H1 (cell line): ENCODE measurements around the gene KLHL17.

ENCODE experiments used
- CEBPB ChIP-seq: IDR thresholded peaks from 2 replicates; pipeline ENCODE4 v1.6.1; 2012; ENCODE audit warnings: low read depth, low read length
- EGR1 ChIP-seq: IDR thresholded peaks from 2 replicates; pipeline ENCODE4 v1.6.1; 2011; ENCODE audit warnings: low read depth, low read length, borderline replicate concordance
- EZH2 ChIP-seq: fragments of 200-600 bp; sonication (generic); IDR thresholded peaks from 2 replicates; pipeline ENCODE4 v1.7.1; 2012; ENCODE audit warnings: low read depth, mild to moderate bottlenecking, moderate library complexity, low read length, inconsistent platforms; ENCODE audit not compliant: severe bottlenecking
- FOSL1 ChIP-seq: IDR thresholded peaks from 2 replicates; pipeline ENCODE4 v1.6.1; 2011; ENCODE audit warnings: mild to moderate bottlenecking, low read depth, low read length, moderate library complexity; ENCODE audit not compliant: insufficient read depth
- JUN ChIP-seq: IDR thresholded peaks from 2 replicates; pipeline ENCODE4 v1.6.1; 2011; ENCODE audit warnings: low read depth, mild to moderate bottlenecking, improper control_type of control experiment, low read length
- PHF8 ChIP-seq: fragments of 200-600 bp; sonication (generic); conservative IDR thresholded peaks from 2 replicates; pipeline ENCODE4 v1.7.1; 2012; ENCODE audit warnings: low read depth, mild to moderate bottlenecking, inconsistent platforms, low read length, moderate library complexity
- POLR2A ChIP-seq, 2 experiments: IDR thresholded peaks; 1 replicate in 1 of 2; 2 replicates in 1 of 2; pipeline ENCODE4 v1.6.1; 2011; ENCODE audit warnings: low read depth in 2 of 2, low read length in 2 of 2, mild to moderate bottlenecking in 2 of 2; ENCODE audit errors: control extremely low read depth in 1 of 2
- POLR2AphosphoS5 ChIP-seq: IDR thresholded peaks from 2 replicates; pipeline ENCODE4 v1.6.1; 2011; ENCODE audit warnings: low read depth, low read length
- RFX5 ChIP-seq: IDR thresholded peaks from 2 replicates; pipeline ENCODE4 v1.6.1; 2011; ENCODE audit warnings: low read depth, low read length, improper control_type of control experiment, borderline replicate concordance
- SIN3A ChIP-seq, 2 experiments: IDR thresholded peaks in 1 of 2; conservative IDR thresholded peaks in 1 of 2; 2 replicates each; pipeline ENCODE4 v1.6.1; 2011 to 2012; ENCODE audit warnings: low read length in 2 of 2, improper control_type of control experiment in 1 of 2, low read depth in 1 of 2, mild to moderate bottlenecking in 1 of 2
- TF ChIP-seq, protein P1 (sequence below), 3 experiments: IDR thresholded peaks; 1 replicate in 2 of 3; 2 replicates in 1 of 3; pipeline versions ENCODE4 v1.5.1 to v1.6.1; 2011; ENCODE audit warnings: low read length in 3 of 3, mild to moderate bottlenecking in 3 of 3, inconsistent platforms in 2 of 3, low read depth in 1 of 3, moderate library complexity in 1 of 3; ENCODE audit not compliant: insufficient read depth in 1 of 3; ENCODE audit errors: control extremely low read depth in 1 of 3
- TF ChIP-seq, protein P2 (sequence below): IDR thresholded peaks from 2 replicates; pipeline ENCODE4 v1.6.1; 2012; ENCODE audit warnings: low read length, inconsistent platforms
- TF ChIP-seq, protein P3 (sequence below): IDR thresholded peaks from 2 replicates; pipeline ENCODE4 v1.6.1; 2011; ENCODE audit warnings: low read depth, mild to moderate bottlenecking, low read length; ENCODE audit not compliant: insufficient read depth

DNA sequence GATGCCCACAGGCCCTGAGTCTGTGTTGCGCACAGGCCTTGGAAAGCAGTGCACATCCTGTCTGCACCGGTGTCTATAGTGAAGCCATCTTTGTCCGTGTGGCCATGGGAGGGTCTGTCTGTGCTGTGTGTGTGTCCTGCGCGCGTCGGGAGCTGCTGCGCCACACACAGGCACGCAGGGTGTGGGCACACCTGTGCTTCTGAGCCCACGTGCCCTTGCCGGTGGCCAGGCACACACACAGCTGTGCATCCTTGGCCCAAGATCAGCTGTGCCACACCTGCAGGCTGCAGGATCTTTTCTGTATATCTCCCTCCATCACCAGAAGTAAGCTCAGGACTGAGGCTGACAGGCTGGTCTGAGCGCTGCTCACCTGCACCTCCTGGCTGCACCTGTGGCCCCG lies 39.9 kb upstream of the KLHL17 start:
- TF ChIP-seq EZH2, result no peak
- TF ChIP-seq POLR2A (IDR thresholded peaks at IDR 0.05; ENCODE audit: control extremely low read depth in 1 of 2, low read depth in 2 of 2, low read length in 2 of 2), result no peak
- no peak for TF ChIP-seq CEBPB
- no peak for TF ChIP-seq POLR2AphosphoS5
- TF ChIP-seq, protein P1, sequence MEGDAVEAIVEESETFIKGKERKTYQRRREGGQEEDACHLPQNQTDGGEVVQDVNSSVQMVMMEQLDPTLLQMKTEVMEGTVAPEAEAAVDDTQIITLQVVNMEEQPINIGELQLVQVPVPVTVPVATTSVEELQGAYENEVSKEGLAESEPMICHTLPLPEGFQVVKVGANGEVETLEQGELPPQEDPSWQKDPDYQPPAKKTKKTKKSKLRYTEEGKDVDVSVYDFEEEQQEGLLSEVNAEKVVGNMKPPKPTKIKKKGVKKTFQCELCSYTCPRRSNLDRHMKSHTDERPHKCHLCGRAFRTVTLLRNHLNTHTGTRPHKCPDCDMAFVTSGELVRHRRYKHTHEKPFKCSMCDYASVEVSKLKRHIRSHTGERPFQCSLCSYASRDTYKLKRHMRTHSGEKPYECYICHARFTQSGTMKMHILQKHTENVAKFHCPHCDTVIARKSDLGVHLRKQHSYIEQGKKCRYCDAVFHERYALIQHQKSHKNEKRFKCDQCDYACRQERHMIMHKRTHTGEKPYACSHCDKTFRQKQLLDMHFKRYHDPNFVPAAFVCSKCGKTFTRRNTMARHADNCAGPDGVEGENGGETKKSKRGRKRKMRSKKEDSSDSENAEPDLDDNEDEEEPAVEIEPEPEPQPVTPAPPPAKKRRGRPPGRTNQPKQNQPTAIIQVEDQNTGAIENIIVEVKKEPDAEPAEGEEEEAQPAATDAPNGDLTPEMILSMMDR (IDR thresholded peaks at IDR 0.05; ENCODE audit: control extremely low read depth in 1 of 3, insufficient read depth in 1 of 3, low read depth in 1 of 3, low read length in 3 of 3), result no peak
- no peak for TF ChIP-seq FOSL1
- TF ChIP-seq, protein P2, sequence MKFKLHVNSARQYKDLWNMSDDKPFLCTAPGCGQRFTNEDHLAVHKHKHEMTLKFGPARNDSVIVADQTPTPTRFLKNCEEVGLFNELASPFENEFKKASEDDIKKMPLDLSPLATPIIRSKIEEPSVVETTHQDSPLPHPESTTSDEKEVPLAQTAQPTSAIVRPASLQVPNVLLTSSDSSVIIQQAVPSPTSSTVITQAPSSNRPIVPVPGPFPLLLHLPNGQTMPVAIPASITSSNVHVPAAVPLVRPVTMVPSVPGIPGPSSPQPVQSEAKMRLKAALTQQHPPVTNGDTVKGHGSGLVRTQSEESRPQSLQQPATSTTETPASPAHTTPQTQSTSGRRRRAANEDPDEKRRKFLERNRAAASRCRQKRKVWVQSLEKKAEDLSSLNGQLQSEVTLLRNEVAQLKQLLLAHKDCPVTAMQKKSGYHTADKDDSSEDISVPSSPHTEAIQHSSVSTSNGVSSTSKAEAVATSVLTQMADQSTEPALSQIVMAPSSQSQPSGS, result no peak
- TF ChIP-seq SIN3A (conservative IDR thresholded peaks at IDR 0.05 in 1 of 2, IDR thresholded peaks at IDR 0.05 in 1 of 2; ENCODE audit: low read depth in 1 of 2, low read length in 2 of 2), result no peak
- TF ChIP-seq RFX5, result no peak
- no peak for TF ChIP-seq EGR1
- TF ChIP-seq, protein P3, sequence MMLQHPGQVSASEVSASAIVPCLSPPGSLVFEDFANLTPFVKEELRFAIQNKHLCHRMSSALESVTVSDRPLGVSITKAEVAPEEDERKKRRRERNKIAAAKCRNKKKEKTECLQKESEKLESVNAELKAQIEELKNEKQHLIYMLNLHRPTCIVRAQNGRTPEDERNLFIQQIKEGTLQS, result no peak
- no peak for TF ChIP-seq JUN
- no peak for TF ChIP-seq PHF8
